IMR-90 (cell line): Measurements from ENCODE around the gene ZYX. TPM values are rescaled to one million over a fixed set of nuclear protein-coding genes. Genes with fewer than 3 reads are reported as not detected.

Source experiments
- ATAC-seq: fragments of 200-7000 bp; cut with Tn5 transposase; 2 replicates; pipeline ENCODE4 v1.9.1; 2020; ENCODE audit warnings: low read depth, mild to moderate bottlenecking, moderate library complexity
- BruUV-seq: library from RNA; stranded (reverse); fragments of 400-500 nt; replicated peaks from 2 replicates; lab custom pipeline; 2021; lab: Mats Ljungman, UMichigan
- CTCF ChIA-PET: fragments of 300-600 bp; formaldehyde crosslinking; extraction: SDS; loops from one replicate; lab custom pipeline; 2021; ENCODE audit warnings: antibody characterized with exemption; lab: Yijun Ruan, JAX
- POLR2A ChIA-PET: fragments of 300-600 bp; sonication (Branson Sonifier 250); formaldehyde crosslinking; loops from one replicate; lab custom pipeline; 2022; ENCODE audit warnings: antibody characterized with exemption; ENCODE audit not compliant: unreplicated experiment; lab: Charles Lee
- DNase-seq: peaks from one replicate; pipeline ENCODE4 v3.0.0; 2013
- H2AFZ ChIP-seq: replicated peaks from 2 replicates; pipeline ENCODE3; 2013; ENCODE audit warnings: low read length, mild to moderate bottlenecking; ENCODE audit not compliant: poor library complexity
- H2AK5ac ChIP-seq: 2 replicates; pipeline ENCODE4 v1.6.1; 2013; ENCODE audit warnings: low read depth, low read length, inconsistent platforms
- H2AK9ac ChIP-seq: replicated peaks from 2 replicates; pipeline ENCODE3; 2013; ENCODE audit warnings: mild to moderate bottlenecking, low read depth, low read length, moderate library complexity; ENCODE audit not compliant: poor library complexity
- H2BK120ac ChIP-seq: 2 replicates; pipeline ENCODE4 v1.6.1; 2013; ENCODE audit warnings: low read depth, low read length, inconsistent platforms
- H2BK15ac ChIP-seq: 3 replicates; pipeline ENCODE4 v1.6.1; 2013; ENCODE audit warnings: low read depth, low read length, inconsistent platforms
- H2BK20ac ChIP-seq: 2 replicates; pipeline ENCODE4 v1.6.1; 2013; ENCODE audit warnings: low read depth, mild to moderate bottlenecking, inconsistent platforms, low read length, moderate library complexity
- H2BK5ac ChIP-seq: 2 replicates; pipeline ENCODE4 v1.6.1; 2013; ENCODE audit warnings: mild to moderate bottlenecking, low read depth, low read length, inconsistent platforms; ENCODE audit not compliant: poor library complexity, severe bottlenecking
- H3K14ac ChIP-seq: replicated peaks from 2 replicates; pipeline ENCODE4 v1.6.1; 2013; ENCODE audit warnings: low read depth, low read length, inconsistent platforms
- H3K18ac ChIP-seq: 2 replicates; pipeline ENCODE4 v1.6.1; 2013; ENCODE audit warnings: low read depth, low read length, control low read depth
- H3K23ac ChIP-seq: 2 replicates; pipeline ENCODE4 v1.6.1; 2013; ENCODE audit warnings: low read depth, low read length, inconsistent platforms
- H3K27ac ChIP-seq: 2 replicates; pipeline ENCODE4 v1.5.1; 2013; ENCODE audit warnings: mild to moderate bottlenecking, control low read depth, low read length; ENCODE audit not compliant: insufficient read depth
- H3K27me3 ChIP-seq: 2 replicates; pipeline ENCODE4 v1.6.1; 2013; ENCODE audit warnings: low read length; ENCODE audit not compliant: control insufficient read depth, insufficient read depth
- H3K36me3 ChIP-seq: 2 replicates; pipeline ENCODE4 v1.6.1; 2013; ENCODE audit warnings: low read length, mixed read lengths; ENCODE audit not compliant: control insufficient read depth, insufficient read depth
- H3K4ac ChIP-seq: 2 replicates; pipeline ENCODE4 v1.6.1; 2013; ENCODE audit warnings: low read depth, low read length, inconsistent platforms
- H3K4me1 ChIP-seq: 2 replicates; pipeline ENCODE4 v1.6.1; 2013; ENCODE audit warnings: low read length, mixed read lengths; ENCODE audit not compliant: control insufficient read depth, insufficient read depth
- H3K4me2 ChIP-seq: 2 replicates; pipeline ENCODE4 v1.6.1; 2013; ENCODE audit warnings: low read depth, mild to moderate bottlenecking, control low read depth, low read length, moderate library complexity
- H3K4me3 ChIP-seq: 2 replicates; pipeline ENCODE4 v1.5.1; 2013; ENCODE audit warnings: low read depth, mild to moderate bottlenecking, control low read depth, low read length, moderate library complexity; ENCODE audit not compliant: insufficient read depth
- H3K56ac ChIP-seq: 2 replicates; pipeline ENCODE4 v1.6.1; 2013; ENCODE audit warnings: low read length, inconsistent platforms; ENCODE audit not compliant: insufficient read depth; ENCODE audit errors: extremely low read depth
- H3K79me1 ChIP-seq, 2 experiments: 2 replicates each; pipeline ENCODE4 v1.6.1; 2013; ENCODE audit warnings: low read length in 2 of 2, inconsistent platforms in 1 of 2, low read depth in 1 of 2
- H3K9ac ChIP-seq: 2 replicates; pipeline ENCODE4 v1.6.1; 2013; ENCODE audit warnings: low read depth, low read length, control low read depth
- H3K9me1 ChIP-seq: 2 replicates; pipeline ENCODE4 v1.6.1; 2013; ENCODE audit warnings: low read length, inconsistent platforms; ENCODE audit not compliant: insufficient read depth
- H3K9me3 ChIP-seq: 2 replicates; pipeline ENCODE4 v1.6.1; 2013; ENCODE audit warnings: low read length; ENCODE audit not compliant: control insufficient read depth, insufficient read depth
- H4K20me1 ChIP-seq: 2 replicates; pipeline ENCODE4 v1.6.1; 2013; ENCODE audit warnings: low read length, inconsistent platforms; ENCODE audit not compliant: insufficient read depth
- H4K5ac ChIP-seq: 2 replicates; pipeline ENCODE4 v1.6.1; 2013; ENCODE audit warnings: mild to moderate bottlenecking, low read depth, low read length, control low read depth
- H4K8ac ChIP-seq, 2 experiments: 2 replicates each; pipeline ENCODE4 v1.6.1; 2013; ENCODE audit warnings: low read depth in 2 of 2, low read length in 2 of 2, control low read depth in 1 of 2, inconsistent platforms in 1 of 2
- H4K91ac ChIP-seq: 2 replicates; pipeline ENCODE4 v1.6.1; 2013; ENCODE audit warnings: low read depth, low read length, inconsistent platforms; ENCODE audit not compliant: insufficient read depth
- BHLHE40 ChIP-seq: fragments of 150-350 bp; IDR thresholded peaks from 2 replicates; pipeline ENCODE4 v1.6.1; 2016; ENCODE audit warnings: mild to moderate bottlenecking, low read depth, low read length
- MAFK ChIP-seq: IDR thresholded peaks from 2 replicates; pipeline ENCODE4 v1.6.1; 2012; ENCODE audit warnings: low read depth, low read length, improper control_type of control experiment
- MXI1 ChIP-seq: IDR thresholded peaks from 2 replicates; pipeline ENCODE4 v1.6.1; 2012; ENCODE audit warnings: low read depth, mild to moderate bottlenecking, low read length, moderate library complexity, borderline replicate concordance
- NFE2L2 ChIP-seq: fragments of 150-350 bp; IDR thresholded peaks from 2 replicates; pipeline ENCODE4 v1.6.1; 2016; ENCODE audit warnings: low read depth, mild to moderate bottlenecking, low read length
- RAD21 ChIP-seq: IDR thresholded peaks from 2 replicates; pipeline ENCODE4 v1.6.1; 2012; ENCODE audit warnings: low read length, improper control_type of control experiment
- WGBS, 2 experiments: methylation state at CpG; one replicate each; pipeline versions ENCODE4 v1.1.5 to v1.1.7; 2013; ENCODE audit warnings: missing lambda C conversion rate in 2 of 2; ENCODE audit not compliant: insufficient read length in 1 of 2; ENCODE audit errors: extremely low coverage in 2 of 2; 5-methylcytosine and 5-hydroxymethylcytosine counted together
- dilution Hi-C: fragments of 300-500 bp; cut with HindIII; formaldehyde crosslinking; loops from one replicate; pipeline ENCODE4 v1.14.3; 2018; ENCODE audit warnings: low sequenced_read_pairs; ENCODE audit not compliant: unreplicated experiment
- in situ Hi-C: fragments of 300-500 bp; cut with MboI; formaldehyde crosslinking; loops from 3 replicates; pipeline ENCODE4 v1.14.3; 2019; ENCODE audit warnings: low sequenced_read_pairs, inconsistent platforms, mixed read lengths
- intact Hi-C: fragments of 100-400 bp; cut with micrococcal nuclease; formaldehyde crosslinking; loops from 2 replicates; pipeline ENCODE4 v1.10.0; 2022
- polyA plus RNA-seq, 3 experiments: library from polyadenylated mRNA; depleted of rRNA; stranded (reverse); fragments of >200 nt; gene quantifications; 2 replicates each; pipeline ENCODE4 v1.2.3, GENCODE V29; 2012; ENCODE audit warnings: low replicate concordance in 1 of 3
- total RNA-seq: library from RNA; depleted of rRNA; stranded (reverse); fragments of >200 nt; gene quantifications from 2 replicates; pipeline ENCODE4 v1.2.3, GENCODE V29; 2012

ZYX gene
- total and polyA plus RNA-seq, 2 of the 4 experiments (the other 2 are of a cell fraction) = 22.6 to 334 TPM

GRCh38 chr7:143411976-143412708 is 31.0 kb downstream of the ZYX start:
- Histone ChIP-seq H2BK20ac (no peak overlapping the region), H3K56ac (no peak overlapping the region), H3K4me2 (no peak overlapping the region), H3K9ac (no peak overlapping the region), H2BK15ac (no peak overlapping the region), H3K4me1 (peaks cover 12% of the 10 kb centered on the region; the same call in 1 of the 2 replicates), H4K5ac (no peak overlapping the region), H3K27ac (no peak overlapping the region), H3K4me3 (no peak overlapping the region), H2AK5ac (no peak overlapping the region), H2AFZ (no peak overlapping the region), H3K4ac (no peak overlapping the region), H3K36me3 (no peaks in the 10 kb centered on the region), H3K18ac (no peak overlapping the region), H4K20me1 (no peaks in the 10 kb centered on the region), H2AK9ac (no peak overlapping the region), H3K23ac (no peak overlapping the region), H4K8ac (no peak overlapping the region), H3K9me1 (no peaks in the 10 kb centered on the region), H4K91ac (no peak overlapping the region), H2BK5ac (no peak overlapping the region), H3K14ac (no peak overlapping the region), H3K79me1 (no peaks in the 10 kb centered on the region), H3K27me3 (no peaks in the 10 kb centered on the region; the same call in 1 of the 2 replicates), H3K9me3 (no peaks in the 10 kb centered on the region), H2BK120ac (no peak overlapping the region)
- POLR2A ChIA-PET = no interaction called here
- DNase-seq = no peak
- in situ Hi-C loops (no loop called here), intact Hi-C loops (loop anchor here (5.0 kb wide), 2 partner anchors 75 to 155 kb away; no protein-coding TSS in a partner anchor), dilution Hi-C loops (no loop called here)
- no peak for ATAC-seq
- no peak for TF ChIP-seq RAD21
- no peak for TF ChIP-seq MXI1
- no peak for TF ChIP-seq NFE2L2
- TF ChIP-seq MAFK = no peak
- TF ChIP-seq BHLHE40 = no peak
- WGBS, 2 experiments = 100% methylated on average over 1 of the region's 5 CpGs; no CpG with 5 or more reads in 1 of the 2 experiments
- CTCF ChIA-PET = no interaction called here
- BruUV-seq = no TSS peak
